ENCODE measurements around the gene CCL17.

GRCh38 chr16:57358086-57358420 is 46.5 kb upstream of the CCL17 start:
- TF ChIP-seq CTCF (conservative IDR thresholded peaks at IDR 0.05), result no peak
- TF ChIP-seq ZFX (IDR thresholded peaks at IDR 0.05), result no peak

Data from C4-2B (cell line).